HFFc6 (cell line): ENCODE results near the gene LDLRAD4. TPM values are rescaled to one million over a fixed set of nuclear protein-coding genes. Genes with fewer than 3 reads are reported as not detected.

Experiments
- DNase-seq: peaks from one replicate; pipeline ENCODE4 v3.0.0-alpha.2; 2018
- H3K27ac Mint-ChIP-seq: 2 replicates; pipeline ENCODE4 v1.8.0; 2020; ENCODE audit warnings: mild to moderate bottlenecking, mixed read lengths
- H3K27me3 Mint-ChIP-seq: 2 replicates; pipeline ENCODE4 v1.8.0; 2021; ENCODE audit warnings: mild to moderate bottlenecking, moderate library complexity, mixed read lengths; ENCODE audit not compliant: insufficient read depth
- H3K36me3 Mint-ChIP-seq: 2 replicates; pipeline ENCODE4 v1.8.0; 2021; ENCODE audit warnings: low read depth, mixed read lengths
- H3K4me1 Mint-ChIP-seq: 2 replicates; pipeline ENCODE4 v1.8.0; 2020; ENCODE audit warnings: low read depth, mixed read lengths
- H3K4me3 Mint-ChIP-seq: 2 replicates; pipeline ENCODE4 v1.8.0; 2020; ENCODE audit warnings: mild to moderate bottlenecking, moderate library complexity, mixed read lengths
- H3K9me3 Mint-ChIP-seq: 2 replicates; pipeline ENCODE4 v1.8.0; 2020; ENCODE audit warnings: mild to moderate bottlenecking, mixed read lengths
- total RNA-seq, 6 experiments: library from RNA; stranded (reverse); fragmentation: NEBNext Ultra II Directional; extraction: Animal tissue kit (Norgen Biotek cat#: 25700); gene quantifications; 2 replicates in 1 of 6; 3 replicates in 5 of 6; pipeline ENCODE4 v1.2.3, GENCODE V29; 2021
- TF ChIP-seq, protein P1 (sequence below): fragments of 200-600 bp; sonication (generic); IDR thresholded peaks from 2 replicates; pipeline ENCODE4 v1.5.0; 2021; ENCODE audit warnings: antibody characterized with exemption, mild to moderate bottlenecking

Gene LDLRAD4
- total RNA-seq, 6 experiments from 2014 or later, result not detected

DNA sequence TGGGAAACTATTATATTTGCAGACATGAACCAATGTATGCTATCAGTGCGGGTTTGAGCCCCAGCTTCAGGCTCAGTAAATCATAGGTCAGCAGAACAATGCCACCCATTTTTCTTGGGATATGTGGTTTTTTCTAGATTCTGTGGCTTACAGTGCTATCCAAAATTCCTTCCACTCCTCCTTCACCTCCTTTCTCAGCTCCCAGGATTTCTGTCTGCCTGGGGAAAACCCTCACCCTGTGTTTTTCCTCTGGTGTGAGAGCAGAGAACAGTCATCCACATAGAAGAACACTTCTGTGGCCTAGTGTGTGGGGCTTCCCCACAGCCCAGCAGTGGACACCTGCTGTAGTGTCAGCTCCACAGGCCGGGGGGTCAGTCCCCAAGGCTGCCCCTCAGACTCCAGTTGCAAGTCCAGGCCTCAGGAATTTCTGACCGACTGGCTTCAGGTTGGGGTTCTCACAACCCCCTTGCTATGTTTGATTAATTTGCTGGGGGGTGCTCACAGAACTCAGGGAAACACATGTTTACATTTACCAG lies 238.2 kb downstream of the LDLRAD4 start:
- no peak overlapping the region for H3K27ac Mint-ChIP-seq
- peaks cover 15% of the 10 kb centered on the region; the same call in 1 of the 2 replicates for H3K27me3 Mint-ChIP-seq
- H3K4me1 Mint-ChIP-seq, result peaks cover 7% of the 10 kb centered on the region; the same call in 1 of the 2 replicates
- peaks cover 35% of the 10 kb centered on the region; the same call in 1 of the 2 replicates for H3K9me3 Mint-ChIP-seq
- no peak for DNase-seq
- H3K4me3 Mint-ChIP-seq, result no peak overlapping the region
- TF ChIP-seq, protein P1, sequence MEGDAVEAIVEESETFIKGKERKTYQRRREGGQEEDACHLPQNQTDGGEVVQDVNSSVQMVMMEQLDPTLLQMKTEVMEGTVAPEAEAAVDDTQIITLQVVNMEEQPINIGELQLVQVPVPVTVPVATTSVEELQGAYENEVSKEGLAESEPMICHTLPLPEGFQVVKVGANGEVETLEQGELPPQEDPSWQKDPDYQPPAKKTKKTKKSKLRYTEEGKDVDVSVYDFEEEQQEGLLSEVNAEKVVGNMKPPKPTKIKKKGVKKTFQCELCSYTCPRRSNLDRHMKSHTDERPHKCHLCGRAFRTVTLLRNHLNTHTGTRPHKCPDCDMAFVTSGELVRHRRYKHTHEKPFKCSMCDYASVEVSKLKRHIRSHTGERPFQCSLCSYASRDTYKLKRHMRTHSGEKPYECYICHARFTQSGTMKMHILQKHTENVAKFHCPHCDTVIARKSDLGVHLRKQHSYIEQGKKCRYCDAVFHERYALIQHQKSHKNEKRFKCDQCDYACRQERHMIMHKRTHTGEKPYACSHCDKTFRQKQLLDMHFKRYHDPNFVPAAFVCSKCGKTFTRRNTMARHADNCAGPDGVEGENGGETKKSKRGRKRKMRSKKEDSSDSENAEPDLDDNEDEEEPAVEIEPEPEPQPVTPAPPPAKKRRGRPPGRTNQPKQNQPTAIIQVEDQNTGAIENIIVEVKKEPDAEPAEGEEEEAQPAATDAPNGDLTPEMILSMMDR, result no peak
- no peaks in the 10 kb centered on the region; the same call in 1 of the 2 replicates for H3K36me3 Mint-ChIP-seq

DNA sequence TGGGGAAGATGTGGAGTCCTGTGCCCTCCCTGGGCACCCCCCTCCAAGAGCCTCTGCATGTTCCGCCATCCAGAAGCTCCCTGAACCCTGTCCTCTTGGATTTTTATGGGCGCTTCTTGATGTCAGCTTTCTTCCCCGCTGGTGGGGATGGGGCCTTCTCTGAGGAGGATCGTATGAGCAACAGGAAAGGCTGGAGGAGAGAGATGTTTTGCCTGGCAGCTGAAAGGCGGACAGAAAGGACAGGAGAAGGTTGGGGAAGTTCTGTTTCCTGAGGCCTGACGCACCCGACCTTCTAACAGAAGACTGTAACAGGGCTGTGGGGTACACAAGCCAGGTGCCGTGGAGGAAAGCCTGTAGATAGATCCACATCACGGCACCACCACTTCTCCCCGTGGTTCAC lies 238.8 kb downstream of the LDLRAD4 start:
- TF ChIP-seq, protein P1, result no peak
- H3K9me3 Mint-ChIP-seq, result peaks cover 35% of the 10 kb centered on the region; the same call in 1 of the 2 replicates
- H3K4me1 Mint-ChIP-seq, result peaks cover 7% of the 10 kb centered on the region; the same call in 1 of the 2 replicates

GRCh38 chr18:13460946-13461345 lies 242.4 kb downstream of the LDLRAD4 start:
- H3K27ac Mint-ChIP-seq, result no peak overlapping the region
- peak overlapping the region; percentile 82 for H3K4me3 Mint-ChIP-seq
- H3K36me3 Mint-ChIP-seq, result no peaks in the 10 kb centered on the region; the same call in 1 of the 2 replicates
- DNase-seq, result no peak
- TF ChIP-seq, protein P1, result no peak
- peaks cover 11% of the 10 kb centered on the region for H3K27me3 Mint-ChIP-seq
- peaks cover 23% of the 10 kb centered on the region; the same call in 1 of the 2 replicates for H3K9me3 Mint-ChIP-seq
- peaks cover 7% of the 10 kb centered on the region; the same call in 1 of the 2 replicates for H3K4me1 Mint-ChIP-seq

More for the DNA sequence above, 238.8 kb downstream of the LDLRAD4 start:
- H3K27me3 Mint-ChIP-seq, result peaks cover 15% of the 10 kb centered on the region; the same call in 1 of the 2 replicates
- no peak for DNase-seq
- no peaks in the 10 kb centered on the region; the same call in 1 of the 2 replicates for H3K36me3 Mint-ChIP-seq
- no peak overlapping the region for H3K27ac Mint-ChIP-seq
- H3K4me3 Mint-ChIP-seq, result no peak overlapping the region

GRCh38 chr18:13461469-13461868 lies 242.9 kb downstream of the LDLRAD4 start:
- peaks cover 13% of the 10 kb centered on the region for H3K27me3 Mint-ChIP-seq
- TF ChIP-seq, protein P1, result no peak
- peaks cover 7% of the 10 kb centered on the region; the same call in 1 of the 2 replicates for H3K4me1 Mint-ChIP-seq
- H3K9me3 Mint-ChIP-seq, result peaks cover 20% of the 10 kb centered on the region; the same call in 1 of the 2 replicates
- peak overlapping the region; percentile 82 for H3K4me3 Mint-ChIP-seq
- no peak overlapping the region for H3K27ac Mint-ChIP-seq
- no peaks in the 10 kb centered on the region; the same call in 1 of the 2 replicates for H3K36me3 Mint-ChIP-seq
- DNase-seq, result no peak

DNA sequence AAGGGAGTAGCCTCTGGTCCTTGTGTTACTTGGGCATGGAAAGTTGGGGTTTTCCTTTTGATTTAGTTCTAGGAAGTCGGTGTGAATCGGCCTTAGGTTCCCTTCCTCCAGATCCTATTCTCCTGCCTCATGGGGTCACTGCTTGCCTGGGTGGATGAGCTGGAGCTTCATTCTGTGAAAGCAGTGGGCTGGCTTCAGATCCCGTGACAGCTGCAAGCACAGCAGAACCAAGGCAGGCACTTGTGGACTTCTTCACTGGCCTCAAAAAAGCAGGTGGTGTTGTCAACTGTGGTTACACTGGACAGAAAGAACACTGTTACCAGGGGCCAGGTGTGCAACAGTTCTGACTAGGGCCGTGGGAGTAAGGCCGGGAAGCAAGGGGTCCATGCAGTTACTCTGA lies 243.4 kb downstream of the LDLRAD4 start:
- peaks cover 18% of the 10 kb centered on the region; the same call in 1 of the 2 replicates for H3K9me3 Mint-ChIP-seq
- peaks cover 13% of the 10 kb centered on the region for H3K27me3 Mint-ChIP-seq
- peaks cover 7% of the 10 kb centered on the region; the same call in 1 of the 2 replicates for H3K4me1 Mint-ChIP-seq
- H3K36me3 Mint-ChIP-seq, result no peaks in the 10 kb centered on the region; the same call in 1 of the 2 replicates
- peak overlapping the region; percentile 82; the same call in 1 of the 2 replicates for H3K4me3 Mint-ChIP-seq
- no peak for DNase-seq
- TF ChIP-seq, protein P1, result no peak
- H3K27ac Mint-ChIP-seq, result no peak overlapping the region
